ENCODE measurements around the gene TEKT5.

Gene TEKT5

GRCh38 chr16:10688291-10688690 is 6.4 kb downstream of the TEKT5 start:
- peaks cover 0 to 5% (median 0%) of the 10 kb centered on the region in 4 experiments for H3K4me1 ChIP-seq (ENCODE audit: control extremely low read depth in 1 of 4, control insufficient read depth in 4 of 4, insufficient read depth in 4 of 4, low read length in 3 of 4)
- no peaks in the 10 kb centered on the region for H3K36me3 ChIP-seq (ENCODE audit: control insufficient read depth in 4 of 4, insufficient read depth in 4 of 4, low read length in 3 of 4)
- no peak overlapping the region for H3K4me3 ChIP-seq (ENCODE audit: control insufficient read depth in 1 of 7, extremely low read depth in 1 of 7, insufficient read depth in 4 of 7, low read depth in 2 of 7, low read length in 6 of 7)
- DNase-seq, result no peak
- no peak overlapping the region for H3K27ac ChIP-seq (ENCODE audit: insufficient read depth in 1 of 2, low read depth in 1 of 2, low read length in 2 of 2, poor library complexity in 1 of 2, severe bottlenecking in 2 of 2)
- no peaks in the 10 kb centered on the region for H3K9me3 ChIP-seq (ENCODE audit: control extremely low read depth in 1 of 5, control insufficient read depth in 4 of 5, insufficient read depth in 2 of 5, low read depth in 1 of 5, low read length in 4 of 5)
- ChIA-PET CTCF (no interaction called here), POLR2A (no interaction called here)
- peaks cover 0 to 4% (median 0%) of the 10 kb centered on the region in 5 experiments for H3K27me3 ChIP-seq (replicated peaks in 2 of 5; ENCODE audit: control insufficient read depth in 4 of 5, insufficient read depth in 5 of 5, low read length in 4 of 5)
- 97% methylated on average over 8 of the region's 10 CpGs for WGBS (ENCODE audit: insufficient coverage)

GRCh38 chr16:10685709-10686108 is 9.0 kb downstream of the TEKT5 start:
- H3K27ac ChIP-seq (ENCODE audit: insufficient read depth in 1 of 2, low read depth in 1 of 2, low read length in 2 of 2, poor library complexity in 1 of 2, severe bottlenecking in 2 of 2), result no peak overlapping the region
- DNase-seq, result no peak
- 100% methylated on average over 3 of the region's 7 CpGs for WGBS (ENCODE audit: insufficient coverage)
- H3K36me3 ChIP-seq (ENCODE audit: control insufficient read depth in 4 of 4, insufficient read depth in 4 of 4, low read length in 3 of 4), result no peaks in the 10 kb centered on the region
- ChIA-PET CTCF (interaction anchor here (0.9 kb wide), 1 partner anchor 10 kb away, joined by 3 read pairs; the partner anchor contains the start of gene TEKT5), POLR2A (no interaction called here)
- H3K9me3 ChIP-seq (ENCODE audit: control extremely low read depth in 1 of 5, control insufficient read depth in 4 of 5, insufficient read depth in 2 of 5, low read depth in 1 of 5, low read length in 4 of 5), result no peaks in the 10 kb centered on the region
- peaks cover 0 to 4% (median 0%) of the 10 kb centered on the region in 5 experiments for H3K27me3 ChIP-seq (replicated peaks in 2 of 5; ENCODE audit: control insufficient read depth in 4 of 5, insufficient read depth in 5 of 5, low read length in 4 of 5)
- peaks cover 0 to 5% (median 0%) of the 10 kb centered on the region in 4 experiments for H3K4me1 ChIP-seq (ENCODE audit: control extremely low read depth in 1 of 4, control insufficient read depth in 4 of 4, insufficient read depth in 4 of 4, low read length in 3 of 4)
- no peak overlapping the region for H3K4me3 ChIP-seq (ENCODE audit: control insufficient read depth in 1 of 7, extremely low read depth in 1 of 7, insufficient read depth in 4 of 7, low read depth in 2 of 7, low read length in 6 of 7)

- no peak for DNase-seq
- no peak overlapping the region for H3K4me3 ChIP-seq (ENCODE audit: control insufficient read depth in 1 of 7, extremely low read depth in 1 of 7, insufficient read depth in 4 of 7, low read depth in 2 of 7, low read length in 6 of 7)
- CTCF ChIA-PET, result interaction anchor here (0.9 kb wide), 1 partner anchor 11 kb away, joined by 3 read pairs; the partner anchor contains the start of gene TEKT5
- no peaks in the 10 kb centered on the region for H3K4me1 ChIP-seq (ENCODE audit: control extremely low read depth in 1 of 4, control insufficient read depth in 4 of 4, insufficient read depth in 4 of 4, low read length in 3 of 4)
- POLR2A ChIA-PET, result no interaction called here
- no peaks in the 10 kb centered on the region for H3K36me3 ChIP-seq (ENCODE audit: control insufficient read depth in 4 of 4, insufficient read depth in 4 of 4, low read length in 3 of 4)
- no peaks in the 10 kb centered on the region for H3K9me3 ChIP-seq (ENCODE audit: control extremely low read depth in 1 of 5, control insufficient read depth in 4 of 5, insufficient read depth in 2 of 5, low read depth in 1 of 5, low read length in 4 of 5)
- peaks cover 0 to 4% (median 0%) of the 10 kb centered on the region in 5 experiments for H3K27me3 ChIP-seq (replicated peaks in 2 of 5; ENCODE audit: control insufficient read depth in 4 of 5, insufficient read depth in 5 of 5, low read length in 4 of 5)
- no peak overlapping the region for H3K27ac ChIP-seq (ENCODE audit: insufficient read depth in 1 of 2, low read depth in 1 of 2, low read length in 2 of 2, poor library complexity in 1 of 2, severe bottlenecking in 2 of 2)
- WGBS (ENCODE audit: insufficient coverage), result 79% methylated on average over 13 of the region's 14 CpGs
These were observed 10.1 kb downstream of the TEKT5 start for GRCh38 chr16:10684511-10685151.

GRCh38 chr16:10683170-10683569 is 11.6 kb downstream of the TEKT5 start:
- Histone ChIP-seq H3K4me3 (ENCODE audit: control insufficient read depth in 1 of 7, extremely low read depth in 1 of 7, insufficient read depth in 4 of 7, low read depth in 2 of 7, low read length in 6 of 7) (no peak overlapping the region), H3K9me3 (ENCODE audit: control extremely low read depth in 1 of 5, control insufficient read depth in 4 of 5, insufficient read depth in 2 of 5, low read depth in 1 of 5, low read length in 4 of 5) (no peaks in the 10 kb centered on the region), H3K36me3 (ENCODE audit: control insufficient read depth in 4 of 4, insufficient read depth in 4 of 4, low read length in 3 of 4) (no peaks in the 10 kb centered on the region), H3K4me1 (ENCODE audit: control extremely low read depth in 1 of 4, control insufficient read depth in 4 of 4, insufficient read depth in 4 of 4, low read length in 3 of 4) (no peaks in the 10 kb centered on the region), H3K27me3 (replicated peaks in 2 of 5; ENCODE audit: control insufficient read depth in 4 of 5, insufficient read depth in 5 of 5, low read length in 4 of 5) (peaks cover 0 to 4% (median 0%) of the 10 kb centered on the region in 5 experiments), H3K27ac (ENCODE audit: insufficient read depth in 1 of 2, low read depth in 1 of 2, low read length in 2 of 2, poor library complexity in 1 of 2, severe bottlenecking in 2 of 2) (no peak overlapping the region)
- ChIA-PET CTCF (no interaction called here), POLR2A (no interaction called here)
- 73% methylated on average over 4 of the region's 8 CpGs for WGBS (ENCODE audit: insufficient coverage)
- no peak for DNase-seq

DNA sequence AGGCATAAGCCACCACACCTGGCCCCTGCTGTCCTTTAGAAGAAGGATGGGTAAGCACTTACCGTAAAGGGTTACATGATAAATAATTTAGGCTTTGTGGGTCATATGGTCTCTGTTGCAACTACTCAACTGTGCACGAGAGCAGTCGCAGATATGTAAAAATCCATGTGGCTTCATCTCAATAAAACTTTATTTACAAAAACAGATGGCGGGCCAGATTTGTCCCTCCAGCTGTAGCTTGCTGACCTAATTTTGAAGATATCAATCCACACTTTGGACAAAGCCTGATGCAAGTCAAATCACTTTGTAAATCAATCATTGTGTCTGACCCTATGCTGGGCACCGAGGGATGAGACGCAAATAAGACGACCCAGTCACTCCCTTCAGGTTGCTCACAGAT is 12.1 kb downstream of the TEKT5 start:
- H3K36me3 ChIP-seq (ENCODE audit: control insufficient read depth in 4 of 4, insufficient read depth in 4 of 4, low read length in 3 of 4), result no peaks in the 10 kb centered on the region
- ChIA-PET POLR2A (no interaction called here), CTCF (interaction anchor here (0.9 kb wide), 1 partner anchor 14 kb away, joined by 3 read pairs; no protein-coding TSS in a partner anchor)
- H3K4me3 ChIP-seq (ENCODE audit: control insufficient read depth in 1 of 7, extremely low read depth in 1 of 7, insufficient read depth in 4 of 7, low read depth in 2 of 7, low read length in 6 of 7), result no peak overlapping the region
- 87% methylated on average over 3 of the region's 7 CpGs for WGBS (ENCODE audit: insufficient coverage)
- H3K27me3 ChIP-seq (replicated peaks in 2 of 5; ENCODE audit: control insufficient read depth in 4 of 5, insufficient read depth in 5 of 5, low read length in 4 of 5), result peaks cover 0 to 4% (median 0%) of the 10 kb centered on the region in 5 experiments
- no peak overlapping the region for H3K27ac ChIP-seq (ENCODE audit: insufficient read depth in 1 of 2, low read depth in 1 of 2, low read length in 2 of 2, poor library complexity in 1 of 2, severe bottlenecking in 2 of 2)
- no peaks in the 10 kb centered on the region for H3K9me3 ChIP-seq (ENCODE audit: control extremely low read depth in 1 of 5, control insufficient read depth in 4 of 5, insufficient read depth in 2 of 5, low read depth in 1 of 5, low read length in 4 of 5)
- no peak for DNase-seq
- H3K4me1 ChIP-seq (ENCODE audit: control extremely low read depth in 1 of 4, control insufficient read depth in 4 of 4, insufficient read depth in 4 of 4, low read length in 3 of 4), result no peaks in the 10 kb centered on the region

DNA sequence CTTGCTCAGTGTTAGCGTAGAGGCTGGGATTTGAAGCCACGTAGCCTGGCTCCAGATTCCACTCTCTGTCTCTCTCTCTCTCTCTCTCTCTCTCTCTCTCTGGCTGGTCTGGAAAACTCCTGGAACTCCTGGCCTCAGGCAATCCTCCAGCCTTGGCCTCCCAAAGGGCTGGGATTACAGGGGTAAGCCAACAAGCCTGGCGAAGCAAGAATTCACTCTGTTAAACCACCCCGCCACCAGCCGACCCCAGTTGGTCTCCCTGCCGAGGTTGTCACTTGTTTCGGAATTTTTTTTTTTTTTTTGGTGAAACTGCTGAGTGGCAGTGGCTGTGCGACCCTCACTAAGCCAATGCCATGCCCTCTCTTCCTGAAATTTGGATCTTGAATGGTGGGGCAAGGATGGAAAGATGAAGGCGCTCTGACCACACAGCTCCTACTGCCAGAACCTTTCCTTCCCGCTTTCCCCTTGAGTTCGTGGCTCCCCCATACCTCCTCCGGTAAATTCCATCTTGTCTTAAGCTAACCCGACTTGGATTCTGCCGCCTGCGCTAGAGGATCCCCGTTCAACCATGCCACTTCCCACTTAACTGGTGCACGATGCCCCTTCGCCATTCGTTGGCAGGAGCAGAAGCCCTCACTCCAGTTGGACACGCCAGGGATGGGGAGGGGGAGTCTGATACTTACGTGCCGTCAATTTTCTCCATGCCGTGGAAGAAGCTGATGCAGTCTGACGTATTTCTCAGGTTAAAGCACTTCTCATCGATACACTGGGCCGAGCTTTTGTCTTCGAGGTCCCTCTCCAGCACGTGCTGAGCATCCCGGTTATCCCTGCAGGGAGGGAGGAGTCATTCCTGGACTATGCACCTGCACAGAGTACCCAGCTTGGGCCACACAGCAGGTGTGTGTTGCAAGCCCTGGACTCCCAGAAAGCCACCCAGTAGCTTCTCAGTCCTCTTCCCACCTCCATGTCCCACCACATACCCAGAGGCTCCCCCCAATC is 13.1 kb downstream of the TEKT5 start:
- DNase-seq, result no peak
- no peaks in the 10 kb centered on the region for H3K9me3 ChIP-seq (ENCODE audit: control extremely low read depth in 1 of 5, control insufficient read depth in 4 of 5, insufficient read depth in 2 of 5, low read depth in 1 of 5, low read length in 4 of 5)
- H3K27me3 ChIP-seq (replicated peaks in 2 of 5; ENCODE audit: control insufficient read depth in 4 of 5, insufficient read depth in 5 of 5, low read length in 4 of 5), result peaks cover 0 to 4% (median 0%) of the 10 kb centered on the region in 5 experiments
- 91% methylated on average over 26 of the region's 29 CpGs for WGBS (ENCODE audit: insufficient coverage)
- H3K4me1 ChIP-seq (ENCODE audit: control extremely low read depth in 1 of 4, control insufficient read depth in 4 of 4, insufficient read depth in 4 of 4, low read length in 3 of 4), result no peaks in the 10 kb centered on the region
- POLR2A ChIA-PET, result no interaction called here
- CTCF ChIA-PET, result interaction anchor here (0.9 kb wide), 1 partner anchor 13 kb away, joined by 3 read pairs; no protein-coding TSS in a partner anchor
- no peak overlapping the region for H3K4me3 ChIP-seq (ENCODE audit: control insufficient read depth in 1 of 7, extremely low read depth in 1 of 7, insufficient read depth in 4 of 7, low read depth in 2 of 7, low read length in 6 of 7)
- H3K36me3 ChIP-seq (ENCODE audit: control insufficient read depth in 4 of 4, insufficient read depth in 4 of 4, low read length in 3 of 4), result no peaks in the 10 kb centered on the region
- no peak overlapping the region for H3K27ac ChIP-seq (ENCODE audit: insufficient read depth in 1 of 2, low read depth in 1 of 2, low read length in 2 of 2, poor library complexity in 1 of 2, severe bottlenecking in 2 of 2)

DNA sequence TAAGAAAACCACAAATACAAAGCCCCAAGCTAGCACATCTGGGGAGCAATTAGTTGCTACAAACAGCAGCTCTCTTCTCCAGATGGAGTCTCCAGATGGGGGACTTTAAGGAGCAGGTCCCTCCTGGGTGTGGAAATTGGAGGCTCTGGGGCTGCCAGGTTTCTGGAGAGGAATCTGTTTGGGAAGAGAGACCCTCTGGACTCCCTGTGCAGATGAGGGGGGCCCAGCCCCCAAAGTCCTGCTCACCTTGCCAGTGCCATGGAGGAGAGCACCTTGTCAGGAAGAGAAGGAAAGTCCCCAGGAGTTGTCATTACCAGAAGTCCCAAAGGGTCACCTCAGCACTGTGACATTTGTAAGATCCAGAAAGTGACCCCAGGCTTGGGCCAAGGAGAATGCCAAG is 14.8 kb downstream of the TEKT5 start:
- ChIA-PET POLR2A (no interaction called here), CTCF (no interaction called here)

More for the DNA sequence above, 14.8 kb downstream of the TEKT5 start:
- Histone ChIP-seq H3K9me3 (ENCODE audit: control extremely low read depth in 1 of 5, control insufficient read depth in 4 of 5, insufficient read depth in 2 of 5, low read depth in 1 of 5, low read length in 4 of 5) (no peaks in the 10 kb centered on the region), H3K4me3 (ENCODE audit: control insufficient read depth in 1 of 7, extremely low read depth in 1 of 7, insufficient read depth in 4 of 7, low read depth in 2 of 7, low read length in 6 of 7) (no peak overlapping the region), H3K4me1 (ENCODE audit: control extremely low read depth in 1 of 4, control insufficient read depth in 4 of 4, insufficient read depth in 4 of 4, low read length in 3 of 4) (no peaks in the 10 kb centered on the region), H3K36me3 (ENCODE audit: control insufficient read depth in 4 of 4, insufficient read depth in 4 of 4, low read length in 3 of 4) (no peaks in the 10 kb centered on the region), H3K27me3 (replicated peaks in 2 of 5; ENCODE audit: control insufficient read depth in 4 of 5, insufficient read depth in 5 of 5, low read length in 4 of 5) (peaks cover 0 to 6% (median 0%) of the 10 kb centered on the region in 5 experiments), H3K27ac (ENCODE audit: insufficient read depth in 1 of 2, low read depth in 1 of 2, low read length in 2 of 2, poor library complexity in 1 of 2, severe bottlenecking in 2 of 2) (no peak overlapping the region)
- DNase-seq, result no peak
